COLO829 (cell line): ENCODE data around the gene TMEM38A.
"Not testable (repeated sequence)": the region's sequence is repeated elsewhere in the genome, so short reads cannot be mapped to it uniquely, and the experiment has no call there.

Source experiments
- DNase-seq: peaks from one replicate; pipeline ENCODE4 v3.0.0; 2012; ENCODE audit warnings: low spot score

TMEM38A gene

DNA sequence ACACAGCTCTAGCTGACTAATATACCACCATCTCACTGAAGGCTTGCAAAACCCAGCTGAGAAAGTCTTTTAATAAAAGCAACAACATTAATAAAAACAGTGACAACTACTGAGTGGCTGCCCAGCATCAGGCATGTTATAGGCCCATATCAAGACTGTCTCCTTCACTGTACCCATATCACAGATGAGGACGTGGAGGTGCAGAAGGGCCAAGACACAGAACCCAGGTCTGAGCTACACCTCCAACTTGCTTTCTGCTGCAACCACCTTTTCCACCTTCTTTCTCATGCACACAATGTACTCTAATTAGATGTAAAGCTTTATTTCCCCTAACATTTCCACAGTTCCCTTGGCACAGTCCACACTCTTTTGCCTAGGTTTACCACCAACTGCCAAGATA is 22.3 kb upstream of the TMEM38A start:
- DNase-seq = no peak

DNA sequence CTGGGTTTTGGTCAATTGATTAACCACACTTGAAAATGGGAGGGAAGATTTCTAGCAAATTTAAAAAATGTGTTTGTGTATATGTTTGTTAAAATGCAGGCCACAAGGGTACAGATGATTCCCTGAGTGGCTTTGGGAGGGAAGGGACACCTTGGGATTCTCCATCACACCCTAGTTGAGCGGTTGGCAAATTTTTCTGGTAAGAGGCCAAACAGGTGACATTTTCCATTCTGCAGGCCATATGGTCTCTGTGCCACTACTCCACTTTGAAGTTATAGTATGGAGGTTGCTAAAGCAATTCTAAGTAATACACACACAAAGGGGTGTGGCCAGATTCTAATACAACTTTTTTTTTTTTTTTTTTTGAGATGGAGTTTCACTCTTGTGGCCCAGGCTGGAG is 20.0 kb upstream of the TMEM38A start:
- DNase-seq = no peak

DNA sequence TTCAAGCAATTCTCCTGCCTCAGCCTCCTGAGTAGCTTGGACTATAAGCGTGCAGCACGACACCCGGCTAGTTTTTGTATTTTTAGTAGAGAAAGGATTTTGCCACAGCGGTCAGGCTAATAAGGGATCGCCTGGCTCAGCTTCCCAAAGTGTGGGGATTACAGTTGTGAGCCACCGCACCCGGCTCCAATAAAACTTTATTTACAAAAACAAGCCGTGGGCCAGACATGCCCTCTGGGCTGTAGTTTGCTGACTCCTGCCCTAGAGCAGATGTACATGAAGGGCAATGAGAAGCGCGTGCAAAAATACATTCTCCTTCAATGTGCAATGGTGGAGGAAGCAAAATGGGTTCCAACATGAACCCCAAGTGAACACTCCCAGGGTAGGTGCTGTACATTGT is 19.2 kb upstream of the TMEM38A start:
- no peak for DNase-seq

DNA sequence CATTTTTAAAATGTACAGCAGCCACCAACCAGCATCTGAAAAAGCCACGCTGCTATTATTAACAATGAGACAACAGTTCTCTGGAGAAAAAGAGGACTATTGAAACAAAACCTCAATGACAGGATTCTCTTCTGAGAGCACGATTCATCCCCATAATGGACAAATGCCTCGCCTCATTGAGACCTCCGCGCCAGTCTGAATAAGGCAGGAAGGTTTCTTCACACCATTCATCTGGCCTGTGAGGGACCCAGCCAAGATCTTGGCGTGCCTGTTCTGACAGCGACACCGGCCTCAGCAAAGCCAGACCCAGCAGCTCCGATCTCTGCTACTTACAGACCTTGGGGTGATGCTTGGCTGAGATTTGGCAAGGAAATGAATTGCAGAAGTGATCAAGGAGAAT is 15.8 kb upstream of the TMEM38A start:
- peak; percentile 85 for DNase-seq

DNA sequence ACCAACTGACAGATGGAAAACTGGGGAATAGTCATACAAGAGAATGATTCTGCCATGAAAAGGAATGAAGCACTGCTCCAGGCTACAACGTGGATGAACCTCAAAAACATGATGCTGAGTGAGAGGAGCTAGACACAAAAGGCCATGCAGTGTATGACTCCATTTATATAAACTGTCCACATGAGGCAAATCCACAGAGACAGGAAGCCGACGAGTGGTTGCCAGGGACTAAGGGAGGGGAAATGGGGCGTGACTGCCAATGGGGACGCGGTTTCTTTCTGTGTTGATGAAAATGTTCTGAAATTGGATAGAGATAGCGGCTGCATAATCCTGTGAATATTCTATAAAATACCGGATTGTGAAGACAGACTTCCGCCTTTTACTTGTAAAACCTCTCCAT is 11.2 kb upstream of the TMEM38A start:
- no peak for DNase-seq

DNA sequence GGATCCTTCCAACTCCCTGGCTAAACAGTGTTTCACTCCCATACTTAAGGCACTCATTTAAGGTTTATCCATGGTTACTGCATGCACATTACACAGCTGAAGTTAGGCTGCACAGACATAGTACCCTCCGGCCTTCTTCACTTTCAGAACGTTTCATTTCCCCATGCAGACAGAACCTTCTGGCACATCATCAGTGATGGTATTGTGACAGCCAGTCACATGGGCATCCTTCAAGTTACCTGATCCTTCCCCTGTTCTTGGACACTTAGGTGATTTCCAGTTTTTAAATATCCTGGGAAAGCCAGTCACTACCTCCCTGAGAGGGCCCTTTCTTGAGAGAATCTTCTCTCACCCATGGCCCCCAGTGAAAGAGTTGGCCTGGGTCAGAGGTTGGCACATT is 10.1 kb upstream of the TMEM38A start:
- DNase-seq = no peak

DNA sequence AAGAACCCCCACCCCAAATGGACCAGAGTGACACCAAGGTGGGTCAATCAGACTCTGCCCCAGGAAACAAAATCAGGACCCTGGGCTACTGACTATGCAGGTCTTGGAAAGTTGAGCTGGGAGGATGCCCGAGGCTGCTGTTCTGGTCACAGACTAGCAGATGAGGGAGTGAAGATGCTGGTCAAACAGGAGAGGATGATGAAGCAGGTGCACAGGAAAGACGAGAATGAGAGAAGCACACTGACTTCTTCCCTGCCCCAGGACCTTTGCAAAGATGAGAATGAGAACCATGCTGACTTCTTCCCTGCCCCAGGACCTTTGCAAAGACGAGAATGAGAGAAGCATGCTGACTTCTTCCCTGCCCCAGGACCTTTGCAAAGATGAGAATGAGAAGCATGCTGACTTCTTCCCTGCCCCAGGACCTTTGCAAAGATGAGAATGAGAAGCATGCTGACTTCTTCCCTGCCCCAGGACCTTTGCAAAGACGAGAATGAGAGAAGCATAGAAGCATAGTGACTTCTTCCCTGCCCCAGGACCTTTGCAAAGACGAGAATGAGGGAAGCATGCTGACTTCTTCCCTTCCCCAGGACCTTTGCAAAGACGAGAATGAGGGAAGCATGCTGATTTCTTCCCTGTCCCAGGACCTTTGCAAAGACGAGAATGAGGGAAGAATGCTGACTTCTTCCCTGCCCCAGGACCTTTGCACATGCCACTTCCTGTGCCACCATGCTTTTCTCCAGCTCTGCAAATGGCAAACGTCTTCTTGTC is 9.3 kb upstream of the TMEM38A start:
- DNase-seq = not testable (repeated sequence)

DNA sequence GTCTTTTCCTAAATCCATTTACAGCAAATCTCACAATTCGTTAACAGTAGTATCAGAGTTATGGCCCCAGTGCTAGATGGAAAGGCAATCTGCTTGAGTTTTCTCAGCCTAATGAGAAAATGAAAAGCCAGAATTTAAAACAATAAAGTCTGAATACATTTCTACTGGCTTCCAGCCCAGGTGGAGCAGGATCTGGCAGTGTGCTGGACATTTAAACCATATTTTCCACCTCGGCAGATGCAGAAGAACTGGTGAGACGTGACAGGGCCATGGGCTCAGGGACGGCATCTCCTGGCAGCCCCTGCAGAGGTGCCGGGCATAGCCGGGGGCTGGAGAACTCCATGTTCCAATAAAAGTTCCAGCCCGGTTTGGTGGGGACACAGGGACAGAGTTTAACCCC is 8.1 kb upstream of the TMEM38A start:
- DNase-seq = no peak

DNA sequence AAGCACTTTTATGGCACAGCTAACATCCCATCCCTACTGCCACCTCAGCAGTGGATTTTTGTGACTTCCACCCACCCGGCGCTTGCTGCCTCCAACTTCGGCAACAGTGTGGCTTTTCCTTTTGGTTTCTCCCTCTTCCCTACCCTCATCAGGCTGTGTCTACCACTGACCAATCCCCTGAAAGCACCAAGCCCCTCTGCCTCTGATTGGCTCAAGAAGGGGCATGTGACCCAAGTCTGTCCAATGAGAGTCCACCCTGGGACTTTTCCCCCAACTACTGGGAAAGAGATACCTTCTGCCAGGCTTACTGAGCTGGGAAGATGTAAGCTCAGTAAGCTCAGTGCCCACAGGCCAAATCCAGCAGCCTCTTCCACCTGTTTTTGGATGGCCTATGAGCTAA is 6.8 kb upstream of the TMEM38A start:
- no peak for DNase-seq

DNA sequence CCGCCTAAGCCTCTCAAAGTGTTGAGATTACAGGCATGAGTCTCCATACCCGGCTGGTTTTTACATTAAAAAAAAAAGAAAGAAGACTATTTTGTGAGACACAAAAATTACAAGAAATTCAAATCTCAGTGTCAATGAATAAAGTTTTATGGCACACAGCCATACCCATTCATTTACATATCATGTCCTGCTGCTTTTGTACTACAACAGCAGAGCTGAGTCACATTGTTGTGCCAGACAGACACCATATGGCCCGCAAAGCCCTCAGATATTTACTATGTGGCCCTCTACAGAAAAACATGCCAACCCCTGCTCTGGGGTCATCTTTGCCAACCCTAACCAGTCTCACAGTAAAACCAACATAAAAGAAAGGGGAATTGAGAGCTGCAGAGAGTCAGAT is 6.3 kb upstream of the TMEM38A start:
- no peak for DNase-seq

DNA sequence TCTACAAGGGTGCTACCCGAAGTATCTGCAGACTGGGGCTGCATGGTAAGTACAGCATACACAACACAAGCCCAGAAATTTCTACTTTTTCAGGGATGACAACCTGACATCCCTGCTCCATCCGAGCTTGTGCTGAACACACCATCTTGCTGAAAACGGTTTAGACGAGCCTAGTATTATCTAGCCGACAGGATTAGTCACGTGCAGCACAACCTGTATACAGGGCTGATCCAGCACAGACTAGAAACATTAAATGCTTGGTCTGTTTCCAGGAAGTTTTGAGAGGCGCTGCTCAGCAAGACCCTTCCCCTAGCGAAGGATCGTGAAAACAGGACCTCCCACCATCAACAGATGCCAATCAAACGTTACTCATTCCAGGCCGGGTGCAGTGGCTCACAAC is 5.2 kb upstream of the TMEM38A start:
- DNase-seq = no peak

DNA sequence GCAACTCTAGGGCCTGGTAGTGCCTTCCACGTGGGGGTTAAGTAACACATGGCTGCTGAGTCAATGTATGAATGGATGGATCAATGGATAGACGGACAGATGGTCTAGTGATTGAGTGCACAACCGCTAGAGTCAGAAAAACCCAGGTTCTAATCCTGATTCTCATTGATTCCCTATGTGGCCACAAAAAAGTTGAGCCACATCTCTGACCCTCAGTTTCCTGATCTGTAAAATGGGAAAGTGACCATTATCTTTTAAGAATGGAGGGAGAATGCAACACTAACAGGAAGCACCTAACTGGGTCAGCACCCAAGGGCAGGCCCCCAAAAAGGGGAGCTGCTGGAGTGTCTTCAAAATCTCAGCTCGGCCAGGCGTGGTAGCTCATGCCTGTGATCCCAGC is 3.6 kb upstream of the TMEM38A start:
- DNase-seq = no peak

DNA sequence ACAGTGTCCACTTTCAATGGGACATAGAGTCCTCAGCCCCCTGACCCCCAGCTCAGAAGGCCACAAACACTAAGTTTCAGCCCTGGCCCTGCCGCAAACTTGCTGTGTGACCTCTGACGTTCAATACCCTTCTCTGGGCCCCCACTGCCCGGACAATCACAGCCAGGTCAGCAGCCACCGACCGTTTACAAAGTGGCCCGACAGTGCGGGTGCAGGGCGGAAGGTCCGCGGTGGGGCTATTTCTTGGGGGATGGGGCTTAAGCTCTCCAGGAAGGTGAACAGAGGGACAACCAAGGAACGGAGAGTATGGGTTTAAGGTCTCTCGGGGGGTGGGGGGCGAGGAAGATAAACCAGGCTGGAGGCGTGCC is 1.5 kb upstream of the TMEM38A start:
- DNase-seq = no peak

DNA sequence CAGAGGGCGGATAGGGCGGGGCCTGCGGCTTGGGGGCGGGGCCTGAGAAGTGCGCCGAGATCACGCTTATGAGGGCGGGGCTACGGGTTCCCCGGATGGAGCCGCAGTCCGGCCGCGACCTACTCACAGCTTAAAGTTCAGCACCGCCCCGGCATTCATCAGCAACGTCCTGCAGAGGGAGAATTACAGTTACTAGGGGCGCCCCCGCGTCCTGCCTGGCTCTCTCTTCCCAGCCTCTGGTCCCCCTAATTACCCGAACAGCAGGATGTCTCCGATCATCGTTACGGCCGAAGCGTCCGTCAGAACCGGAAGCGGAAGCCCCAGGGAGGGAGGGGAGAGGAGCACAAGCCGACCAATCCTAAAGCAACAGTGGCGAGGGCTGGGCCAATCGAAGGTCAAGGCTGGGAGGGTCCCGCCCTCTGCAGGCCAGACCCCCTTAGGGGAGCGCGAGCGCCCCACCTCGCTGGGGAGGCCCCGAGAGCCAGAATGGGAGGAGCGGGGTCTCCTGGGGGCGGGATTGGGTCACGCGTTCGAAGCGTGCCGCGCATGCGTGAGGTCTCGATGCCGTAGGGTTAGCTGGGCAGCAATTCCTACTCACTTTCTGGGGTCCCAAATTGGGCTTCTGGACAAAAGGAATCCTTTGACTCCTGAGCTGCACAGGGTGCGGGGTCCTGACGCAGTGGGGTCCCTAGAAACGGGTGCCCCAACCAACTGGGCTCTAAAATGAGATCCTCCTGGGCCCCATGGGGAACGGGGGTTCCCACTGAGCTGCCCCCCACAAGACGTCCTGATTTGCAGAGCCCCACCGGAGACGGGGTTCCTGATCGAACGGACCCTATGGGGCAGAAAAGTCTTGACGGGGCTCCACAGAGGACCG is 869 bp upstream of the TMEM38A start, which contains the start of gene SMIM7:
Gene SMIM7, minus strand, starts transcription at position 313 of the 877 bp plus-strand sequence. Its CDS starts 34 bp downstream, at position 279.
- peak; percentile 98 for DNase-seq

DNA sequence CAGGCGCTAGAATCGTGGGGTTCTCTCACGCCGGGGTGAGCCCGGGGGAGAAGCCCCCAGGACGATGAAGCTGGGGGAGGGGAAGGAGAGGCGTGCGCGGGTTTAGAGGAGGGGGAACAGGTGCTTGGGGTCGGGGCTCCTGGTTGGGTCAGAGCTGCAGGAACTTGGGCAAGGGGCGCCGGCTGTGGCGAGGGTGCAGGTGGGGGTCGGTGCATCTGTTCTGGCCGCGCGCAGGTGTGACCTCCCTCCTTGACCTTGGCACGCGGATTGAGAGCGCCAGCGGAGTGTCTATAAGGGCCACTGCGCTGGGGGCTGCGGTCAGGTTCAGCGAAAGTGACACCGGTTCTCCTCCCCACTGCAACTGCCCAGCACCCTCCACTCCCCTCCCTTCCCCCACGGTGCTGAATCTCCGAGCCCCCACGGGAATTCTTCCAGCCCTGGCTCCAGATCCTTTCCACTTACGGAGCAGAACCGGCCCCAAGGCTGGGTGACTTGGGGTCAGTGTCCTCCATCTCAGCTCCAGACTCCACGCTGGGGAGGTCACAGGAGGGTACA is 618 bp downstream of the TMEM38A start:
- no peak for DNase-seq

DNA sequence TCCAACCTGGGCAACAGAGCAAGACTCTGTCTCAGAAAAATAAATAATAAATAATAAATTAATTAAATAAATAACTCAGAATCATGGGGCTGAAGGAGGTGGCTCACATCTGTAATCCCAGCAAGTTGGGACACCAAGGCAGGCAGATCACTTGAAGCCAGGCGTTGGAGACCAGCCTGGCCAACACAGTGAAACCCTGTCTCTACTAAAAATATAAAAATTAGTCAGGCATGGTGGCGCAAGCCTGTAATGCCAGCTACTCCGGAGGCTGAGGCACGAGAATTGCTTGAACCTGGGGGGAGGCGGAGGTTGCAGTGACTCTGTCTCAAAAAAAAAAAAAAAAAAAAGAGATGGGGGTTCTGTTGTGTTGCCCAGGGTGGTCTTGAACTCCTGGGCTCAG is 7.2 kb downstream of the TMEM38A start:
- no peak for DNase-seq

DNA sequence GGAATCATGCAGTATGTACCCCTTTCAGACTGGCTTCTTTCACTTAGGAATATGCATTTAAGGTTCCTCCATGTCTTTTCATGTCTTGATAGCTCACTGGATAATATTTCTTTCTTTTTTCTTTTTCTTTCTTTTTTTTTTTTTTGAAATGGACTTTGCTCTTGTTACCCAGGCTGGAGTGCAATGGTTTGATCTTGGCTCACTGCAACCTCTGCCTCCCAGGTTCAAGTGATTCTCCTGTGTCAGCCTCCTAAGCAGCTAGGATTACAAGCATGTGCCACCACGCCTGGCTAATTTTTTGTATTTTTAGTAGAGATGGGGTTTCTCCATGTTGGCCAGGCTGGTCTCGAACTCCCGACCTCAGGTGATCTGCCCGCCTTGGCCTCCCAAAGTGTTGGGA is 7.8 kb downstream of the TMEM38A start:
- DNase-seq = not testable (repeated sequence)

DNA sequence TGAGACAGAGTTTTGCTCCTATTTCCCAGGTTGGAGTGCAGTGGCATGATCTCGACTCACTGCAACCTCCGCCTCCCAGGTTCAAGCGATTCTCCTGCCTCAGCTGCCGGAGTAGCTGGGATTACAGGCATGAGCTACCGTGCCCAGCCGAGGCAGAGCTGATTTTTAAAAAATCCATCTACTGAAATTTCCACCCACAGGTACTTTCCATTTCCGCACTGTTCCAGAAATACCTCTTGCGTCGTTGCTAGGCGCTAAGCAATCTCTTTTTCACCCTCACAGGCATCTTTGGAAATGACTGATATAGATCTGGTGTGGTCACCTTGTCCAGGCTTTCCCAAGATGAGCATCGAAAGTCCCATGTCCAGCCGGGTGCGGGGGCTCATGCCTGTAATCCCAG is 9.4 kb downstream of the TMEM38A start:
- no peak for DNase-seq

DNA sequence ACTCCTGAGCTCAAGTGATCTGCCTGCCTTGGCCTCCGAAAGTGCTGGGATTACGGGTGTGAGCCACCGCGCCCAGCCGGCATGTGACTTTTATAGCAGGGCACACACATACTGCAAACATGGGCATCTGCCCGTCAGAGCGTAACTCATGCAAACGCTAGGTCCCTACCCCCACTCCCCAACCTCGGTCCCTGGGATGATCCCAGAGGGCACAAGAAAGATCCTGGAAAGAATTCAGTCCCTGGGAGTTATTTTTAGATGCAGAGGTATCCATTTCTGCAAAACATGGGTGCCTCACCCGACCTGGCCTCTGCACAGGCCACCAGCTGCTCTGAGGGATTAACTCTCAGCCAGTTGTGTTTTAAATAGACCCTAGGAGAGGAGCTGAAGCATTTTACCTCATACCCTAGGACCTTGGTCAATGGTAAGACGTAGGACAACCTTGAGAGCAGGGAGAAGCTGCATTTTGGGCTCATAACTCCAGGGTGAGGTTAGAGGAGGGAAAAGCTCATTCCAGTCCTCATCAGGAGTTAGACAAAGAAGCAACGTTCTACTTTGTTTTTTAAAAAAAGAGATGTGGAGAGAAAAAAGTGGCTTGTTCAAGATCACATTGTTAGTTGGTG is 10.8 kb downstream of the TMEM38A start:
- no peak for DNase-seq

DNA sequence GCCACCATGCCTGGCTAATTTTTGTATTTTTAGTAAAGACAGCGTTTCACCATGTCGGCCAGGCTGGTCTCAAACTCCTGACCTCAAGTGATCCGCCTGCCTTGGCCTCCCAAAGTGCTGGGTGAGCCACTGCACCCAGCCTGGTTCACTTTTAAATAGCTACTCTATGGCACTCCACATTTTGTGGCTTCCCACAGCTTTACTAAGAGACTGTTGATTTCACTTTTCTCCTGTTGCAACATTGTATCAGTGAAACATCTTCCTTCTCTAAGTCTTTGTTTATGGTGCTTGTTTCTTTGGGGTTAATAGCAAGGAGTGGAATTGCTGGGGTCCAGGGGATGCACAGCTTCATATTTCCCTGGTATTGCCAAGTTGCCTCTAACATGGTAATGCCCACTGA is 12.3 kb downstream of the TMEM38A start:
- DNase-seq = no peak

DNA sequence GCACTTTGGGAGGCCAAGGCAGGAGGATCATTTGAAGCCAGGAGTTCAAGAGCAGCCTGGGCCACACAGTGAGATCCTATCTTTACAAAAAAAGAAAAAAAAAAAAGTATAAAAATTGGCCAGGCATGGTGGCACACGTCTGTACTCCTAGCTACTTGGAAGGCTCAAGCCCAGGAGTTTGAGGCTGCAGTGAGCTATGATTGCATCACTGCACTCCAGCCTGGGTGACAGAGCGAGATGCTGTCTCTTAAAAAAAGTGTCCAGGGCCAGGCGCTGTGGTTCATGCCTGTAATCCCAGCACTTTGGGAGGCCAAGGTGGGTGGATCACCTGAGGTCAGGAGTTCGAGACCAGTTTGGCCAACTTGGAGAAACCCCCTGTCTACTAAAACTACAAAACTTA is 12.9 kb downstream of the TMEM38A start:
- DNase-seq = not testable (repeated sequence)

DNA sequence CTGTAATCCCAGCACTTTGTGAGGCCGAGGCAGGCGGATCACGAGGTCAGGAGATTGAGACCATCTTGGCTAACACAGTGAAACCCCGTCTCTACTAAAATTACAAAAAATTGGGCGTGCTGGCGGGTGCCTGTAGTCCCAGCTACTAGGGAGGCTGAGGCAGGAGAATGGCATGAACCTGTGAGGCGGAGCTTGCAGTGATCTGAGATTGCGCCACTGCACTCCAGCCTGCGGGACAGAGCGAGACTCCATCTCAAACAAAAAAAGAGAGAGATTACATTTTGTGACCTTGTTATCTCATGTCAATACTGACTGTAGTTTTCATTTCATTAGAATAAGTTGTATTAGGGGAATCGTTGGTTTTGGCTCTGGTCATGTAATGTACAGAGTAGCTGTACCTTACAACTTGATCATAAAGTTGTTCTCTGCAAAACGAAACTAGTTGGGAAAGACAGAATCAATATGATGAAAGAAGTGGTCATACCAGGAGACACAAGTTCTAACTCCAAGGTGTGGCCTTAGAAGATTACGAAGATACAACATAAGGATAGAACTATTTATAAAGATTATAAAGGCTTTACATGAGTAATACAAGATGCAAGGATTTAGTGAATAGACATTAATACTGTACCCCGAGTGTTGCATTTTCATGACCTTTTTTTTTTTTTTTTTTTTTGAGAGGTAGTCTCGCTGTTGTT is 15.3 kb downstream of the TMEM38A start:
- no peak for DNase-seq
